Mucosa of stomach (tissue), 1 donor: Measurements from ENCODE around the gene SPO11.

Experiments
- H3K27me3 ChIP-seq: one replicate; pipeline ENCODE4 v1.7.0; 2013; ENCODE audit warnings: mild to moderate bottlenecking, low read length; ENCODE audit not compliant: control insufficient read depth, insufficient read depth
- H3K36me3 ChIP-seq: one replicate; pipeline ENCODE4 v1.7.0; 2013; ENCODE audit warnings: low read length; ENCODE audit not compliant: control insufficient read depth, insufficient read depth
- H3K4me1 ChIP-seq: one replicate; pipeline ENCODE4 v1.7.0; 2013; ENCODE audit warnings: mild to moderate bottlenecking, low read length; ENCODE audit not compliant: control insufficient read depth, insufficient read depth
- H3K4me3 ChIP-seq: one replicate; pipeline ENCODE4 v1.7.0; 2013; ENCODE audit warnings: low read length
- H3K9ac ChIP-seq: one replicate; pipeline ENCODE4 v1.7.0; 2013; ENCODE audit warnings: mild to moderate bottlenecking, low read length, moderate library complexity
- H3K9me3 ChIP-seq: one replicate; pipeline ENCODE4 v1.7.0; 2013; ENCODE audit warnings: mild to moderate bottlenecking, low read length, moderate library complexity; ENCODE audit not compliant: control insufficient read depth
- donor health status: Pancreatic carcinoma.

The SPO11 gene

GRCh38 chr20:57374343-57374930 lies 44.8 kb downstream of the SPO11 start:
- Histone ChIP-seq H3K4me3 (no peak overlapping the region), H3K9me3 (no peaks in the 10 kb centered on the region), H3K9ac (no peak overlapping the region), H3K4me1 (no peaks in the 10 kb centered on the region), H3K36me3 (peaks cover 11% of the 10 kb centered on the region), H3K27me3 (no peaks in the 10 kb centered on the region)

- H3K9me3 ChIP-seq = no peaks in the 10 kb centered on the region
- H3K27me3 ChIP-seq = no peaks in the 10 kb centered on the region
- H3K36me3 ChIP-seq = peaks cover 10% of the 10 kb centered on the region
- H3K9ac ChIP-seq = no peak overlapping the region
- H3K4me1 ChIP-seq = no peaks in the 10 kb centered on the region
- H3K4me3 ChIP-seq = no peak overlapping the region
These were observed 45.5 kb downstream of the SPO11 start for GRCh38 chr20:57374931-57375651.

- Histone ChIP-seq H3K4me3 (no peak overlapping the region), H3K36me3 (peaks cover 5% of the 10 kb centered on the region)
These were observed 46.1 kb downstream of the SPO11 start for GRCh38 chr20:57375652-57376230.

GRCh38 chr20:57377350-57377749 lies 47.7 kb downstream of the SPO11 start:
- Histone ChIP-seq H3K36me3 (peaks cover 5% of the 10 kb centered on the region), H3K4me3 (no peak overlapping the region), H3K4me1 (no peaks in the 10 kb centered on the region), H3K9ac (no peak overlapping the region), H3K9me3 (no peaks in the 10 kb centered on the region), H3K27me3 (no peaks in the 10 kb centered on the region)

More at GRCh38 chr20:57375652-57376230, 46.1 kb downstream of the SPO11 start:
- no peaks in the 10 kb centered on the region for H3K9me3 ChIP-seq
- H3K27me3 ChIP-seq = no peaks in the 10 kb centered on the region
- no peak overlapping the region for H3K9ac ChIP-seq
- no peaks in the 10 kb centered on the region for H3K4me1 ChIP-seq

- H3K9ac ChIP-seq = no peak overlapping the region
- peaks cover 5% of the 10 kb centered on the region for H3K36me3 ChIP-seq
- no peaks in the 10 kb centered on the region for H3K9me3 ChIP-seq
- no peak overlapping the region for H3K4me3 ChIP-seq
- no peaks in the 10 kb centered on the region for H3K4me1 ChIP-seq
- no peaks in the 10 kb centered on the region for H3K27me3 ChIP-seq
These were observed 48.5 kb downstream of the SPO11 start for GRCh38 chr20:57378107-57378506.

- Histone ChIP-seq H3K9me3 (no peaks in the 10 kb centered on the region), H3K36me3 (peaks cover 5% of the 10 kb centered on the region), H3K27me3 (no peaks in the 10 kb centered on the region), H3K4me1 (no peaks in the 10 kb centered on the region), H3K9ac (no peak overlapping the region), H3K4me3 (no peak overlapping the region)
These were observed 49.2 kb downstream of the SPO11 start for GRCh38 chr20:57378646-57379262.

GRCh38 chr20:57379263-57379647 lies 49.7 kb downstream of the SPO11 start:
- no peak overlapping the region for H3K4me3 ChIP-seq
- H3K4me1 ChIP-seq = no peaks in the 10 kb centered on the region
- no peaks in the 10 kb centered on the region for H3K27me3 ChIP-seq
- peaks cover 5% of the 10 kb centered on the region for H3K36me3 ChIP-seq
- H3K9ac ChIP-seq = no peak overlapping the region
- no peaks in the 10 kb centered on the region for H3K9me3 ChIP-seq

GRCh38 chr20:57380081-57380750 lies 50.6 kb downstream of the SPO11 start:
- Histone ChIP-seq H3K4me1 (no peaks in the 10 kb centered on the region), H3K4me3 (no peak overlapping the region), H3K9me3 (no peaks in the 10 kb centered on the region), H3K27me3 (no peaks in the 10 kb centered on the region), H3K36me3 (no peaks in the 10 kb centered on the region), H3K9ac (no peak overlapping the region)

GRCh38 chr20:57381596-57382503 lies 52.2 kb downstream of the SPO11 start:
- Histone ChIP-seq H3K9ac (no peak overlapping the region), H3K4me1 (no peaks in the 10 kb centered on the region), H3K9me3 (no peaks in the 10 kb centered on the region), H3K4me3 (no peak overlapping the region), H3K27me3 (no peaks in the 10 kb centered on the region), H3K36me3 (no peaks in the 10 kb centered on the region)

GRCh38 chr20:57382516-57382915 lies 52.9 kb downstream of the SPO11 start:
- no peak overlapping the region for H3K9ac ChIP-seq
- H3K4me3 ChIP-seq = no peak overlapping the region
- no peaks in the 10 kb centered on the region for H3K27me3 ChIP-seq
- H3K9me3 ChIP-seq = no peaks in the 10 kb centered on the region
- H3K36me3 ChIP-seq = no peaks in the 10 kb centered on the region
- H3K4me1 ChIP-seq = no peaks in the 10 kb centered on the region
